ENCODE results near the gene GNAS.

DNA sequence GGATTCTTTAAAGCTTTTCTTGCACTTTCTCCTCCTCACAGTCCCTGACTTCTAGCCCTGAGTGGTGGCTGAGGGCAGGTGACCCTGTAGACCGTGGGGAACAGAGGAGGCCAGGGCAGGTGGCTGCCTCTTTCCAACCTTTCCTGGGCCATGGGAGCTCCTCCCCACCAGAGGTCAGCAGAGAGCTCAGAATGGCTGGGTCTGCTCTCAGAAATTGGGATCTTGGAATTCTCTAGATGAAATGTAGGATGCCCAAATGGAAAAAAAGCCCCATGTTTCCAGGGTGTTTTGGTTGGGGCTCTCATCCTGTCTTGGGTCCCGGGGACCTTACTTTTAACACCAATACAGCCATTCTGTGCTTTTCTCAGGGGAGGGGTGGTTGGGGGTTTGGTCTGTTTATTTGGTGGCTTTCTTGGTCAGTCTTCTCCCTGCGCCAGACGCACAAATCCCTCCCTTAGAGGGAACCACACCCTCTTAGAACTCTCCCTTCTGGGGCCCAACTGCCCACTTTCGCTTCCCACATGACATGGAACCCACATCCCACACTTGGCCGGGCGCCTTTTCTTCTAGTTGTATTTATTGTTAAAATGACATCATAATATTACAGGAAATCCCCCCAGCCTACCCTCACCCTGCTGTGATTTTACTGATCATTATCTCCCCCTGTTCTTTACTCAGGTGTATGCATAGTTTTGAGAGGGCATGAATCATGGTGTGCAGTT is 17.9 kb downstream of the GNAS start:
- TF ChIP-seq, protein P1, sequence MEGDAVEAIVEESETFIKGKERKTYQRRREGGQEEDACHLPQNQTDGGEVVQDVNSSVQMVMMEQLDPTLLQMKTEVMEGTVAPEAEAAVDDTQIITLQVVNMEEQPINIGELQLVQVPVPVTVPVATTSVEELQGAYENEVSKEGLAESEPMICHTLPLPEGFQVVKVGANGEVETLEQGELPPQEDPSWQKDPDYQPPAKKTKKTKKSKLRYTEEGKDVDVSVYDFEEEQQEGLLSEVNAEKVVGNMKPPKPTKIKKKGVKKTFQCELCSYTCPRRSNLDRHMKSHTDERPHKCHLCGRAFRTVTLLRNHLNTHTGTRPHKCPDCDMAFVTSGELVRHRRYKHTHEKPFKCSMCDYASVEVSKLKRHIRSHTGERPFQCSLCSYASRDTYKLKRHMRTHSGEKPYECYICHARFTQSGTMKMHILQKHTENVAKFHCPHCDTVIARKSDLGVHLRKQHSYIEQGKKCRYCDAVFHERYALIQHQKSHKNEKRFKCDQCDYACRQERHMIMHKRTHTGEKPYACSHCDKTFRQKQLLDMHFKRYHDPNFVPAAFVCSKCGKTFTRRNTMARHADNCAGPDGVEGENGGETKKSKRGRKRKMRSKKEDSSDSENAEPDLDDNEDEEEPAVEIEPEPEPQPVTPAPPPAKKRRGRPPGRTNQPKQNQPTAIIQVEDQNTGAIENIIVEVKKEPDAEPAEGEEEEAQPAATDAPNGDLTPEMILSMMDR (conservative IDR thresholded peaks at IDR 0.05; ENCODE audit: low read length) = peak; percentile 88
- TF ChIP-seq EZH2phosphoT487 (IDR thresholded peaks at IDR 0.05; ENCODE audit: borderline replicate concordance) = no peak
